Effector CD4-positive, alpha-beta T cell (primary cell): ENCODE measurements around the gene DIS3L2.

Source experiments
- DNase-seq: peaks from one replicate; pipeline ENCODE4 v3.0.0-alpha.2; 2020

The DIS3L2 gene

GRCh38 chr2:232276084-232276732 lies 314.7 kb downstream of the DIS3L2 start:
- no peak for DNase-seq

GRCh38 chr2:232276733-232277313 lies 315.3 kb downstream of the DIS3L2 start:
- no peak for DNase-seq

- no peak for DNase-seq
These were observed 317.0 kb downstream of the DIS3L2 start for GRCh38 chr2:232278534-232278933.

- DNase-seq: no peak
These were observed 318.8 kb downstream of the DIS3L2 start for GRCh38 chr2:232280341-232280740.

- DNase-seq: no peak
These were observed 320.5 kb downstream of the DIS3L2 start for GRCh38 chr2:232281858-232282507.

- DNase-seq: no peak
These were observed 321.1 kb downstream of the DIS3L2 start for GRCh38 chr2:232282508-232283055.

GRCh38 chr2:232286001-232286868 lies 324.7 kb downstream of the DIS3L2 start:
- no peak for DNase-seq

GRCh38 chr2:232287316-232287715 lies 325.8 kb downstream of the DIS3L2 start:
- DNase-seq: no peak

GRCh38 chr2:232288489-232289030 lies 327.0 kb downstream of the DIS3L2 start:
- no peak for DNase-seq

GRCh38 chr2:232290668-232291067 lies 329.2 kb downstream of the DIS3L2 start:
- DNase-seq: no peak

GRCh38 chr2:232291343-232291742 lies 329.8 kb downstream of the DIS3L2 start:
- DNase-seq: no peak

- DNase-seq: peak; percentile 16
These were observed 331.1 kb downstream of the DIS3L2 start for GRCh38 chr2:232292395-232293154.

- DNase-seq: no peak
These were observed 331.7 kb downstream of the DIS3L2 start for GRCh38 chr2:232293191-232293590.

GRCh38 chr2:232295971-232296370 lies 334.5 kb downstream of the DIS3L2 start:
- no peak for DNase-seq

GRCh38 chr2:232296776-232297525 lies 335.4 kb downstream of the DIS3L2 start:
- no peak for DNase-seq

GRCh38 chr2:232299084-232299483 lies 337.6 kb downstream of the DIS3L2 start:
- no peak for DNase-seq

GRCh38 chr2:232299927-232300674 lies 338.6 kb downstream of the DIS3L2 start:
- no peak for DNase-seq

GRCh38 chr2:232300894-232301387 lies 339.4 kb downstream of the DIS3L2 start:
- no peak for DNase-seq

GRCh38 chr2:232304236-232304635 lies 342.7 kb downstream of the DIS3L2 start:
- no peak for DNase-seq

- no peak for DNase-seq
These were observed 345.3 kb downstream of the DIS3L2 start for GRCh38 chr2:232306741-232307305.
